Measurements from ENCODE around the gene ASPRV1.

- TF ChIP-seq CTCF (conservative IDR thresholded peaks at IDR 0.05) (no peak), ZFX (IDR thresholded peaks at IDR 0.05) (no peak)
Measured at GRCh38 chr2:70006447-70006784, 45.0 kb upstream of the ASPRV1 start.

Measured in C4-2B (cell line).